GM18867 (cell line): ENCODE results near the gene RGCC.
"Not testable (repeated sequence)": the region's sequence is repeated elsewhere in the genome, so short reads cannot be mapped to it uniquely, and the experiment has no call there.

Experiments
- ATAC-seq: cut with Tn5 transposase; IDR thresholded peaks from one replicate; pipeline ENCODE4 v1.9.1; 2021; ENCODE audit warnings: mild to moderate bottlenecking, moderate library complexity; ENCODE audit not compliant: unreplicated experiment

The RGCC gene

DNA sequence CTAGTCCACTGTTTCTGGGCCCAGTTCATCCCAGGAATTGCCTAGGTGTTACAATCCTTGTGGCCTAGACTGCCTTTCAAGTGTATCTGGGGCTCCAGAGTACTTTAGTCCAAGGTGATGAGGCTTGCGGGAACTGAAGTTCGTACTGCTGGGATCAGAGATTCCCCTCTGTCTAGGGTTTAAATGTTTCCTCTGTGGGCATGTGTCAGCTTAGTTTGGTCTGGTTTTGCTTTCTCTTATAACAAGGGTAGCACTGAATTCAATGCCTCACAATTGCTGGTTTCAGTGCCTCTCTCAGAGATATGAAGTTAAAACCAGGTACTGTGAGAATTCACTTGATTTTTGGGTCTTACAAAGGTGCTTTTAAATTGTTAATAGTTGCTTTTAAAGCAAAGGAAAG is 30.8 kb downstream of the RGCC start:
- no peak for ATAC-seq

DNA sequence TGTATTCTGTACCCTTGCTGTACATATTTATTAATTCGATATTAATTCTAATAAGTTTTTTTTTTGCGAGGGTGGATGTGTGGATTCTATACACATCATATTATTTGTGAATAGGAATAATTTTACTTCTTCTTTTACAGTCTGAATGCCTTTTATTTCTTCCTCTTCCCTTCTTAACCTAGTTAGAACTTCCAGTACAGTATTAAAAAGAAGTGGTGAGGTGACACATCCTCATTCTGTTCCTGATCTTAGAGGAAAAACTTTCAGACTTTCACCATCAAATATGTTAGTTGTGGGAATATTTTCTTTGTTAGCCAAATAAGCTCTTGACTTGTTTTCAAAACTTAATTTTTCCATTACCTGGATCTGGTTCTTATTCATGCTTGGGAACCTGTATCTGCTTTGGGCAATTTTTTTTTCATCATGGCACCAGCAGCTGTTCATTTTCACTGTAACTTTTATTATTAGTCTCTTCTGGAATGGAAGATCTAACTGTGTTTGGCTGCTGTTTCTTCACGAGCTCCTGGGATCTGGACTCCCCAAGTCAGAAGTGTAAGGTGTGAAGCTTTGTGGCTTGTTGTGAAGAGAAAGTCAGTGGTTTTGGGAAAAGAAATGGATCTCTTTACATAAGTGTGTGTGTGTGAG is 33.1 kb downstream of the RGCC start:
- no peak for ATAC-seq

DNA sequence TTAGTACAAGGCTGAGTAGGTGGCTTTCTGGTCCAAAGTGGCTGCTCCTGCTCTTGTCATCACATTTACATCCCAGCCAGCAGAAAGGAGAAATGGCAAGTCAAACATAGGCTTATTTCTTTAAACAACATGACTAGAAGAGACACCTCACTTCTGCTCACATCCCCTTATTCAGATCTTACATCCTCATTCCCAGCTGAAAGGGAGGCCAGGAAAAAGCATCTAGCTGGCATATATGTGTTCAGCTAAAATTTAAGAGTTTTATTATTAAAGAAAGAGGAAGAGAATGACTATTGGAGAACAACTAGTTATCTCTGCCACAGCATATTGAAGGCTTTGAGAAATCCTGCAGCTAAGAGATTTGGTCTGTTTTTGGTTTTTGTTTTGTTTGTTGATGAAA is 34.1 kb downstream of the RGCC start:
- no peak for ATAC-seq

DNA sequence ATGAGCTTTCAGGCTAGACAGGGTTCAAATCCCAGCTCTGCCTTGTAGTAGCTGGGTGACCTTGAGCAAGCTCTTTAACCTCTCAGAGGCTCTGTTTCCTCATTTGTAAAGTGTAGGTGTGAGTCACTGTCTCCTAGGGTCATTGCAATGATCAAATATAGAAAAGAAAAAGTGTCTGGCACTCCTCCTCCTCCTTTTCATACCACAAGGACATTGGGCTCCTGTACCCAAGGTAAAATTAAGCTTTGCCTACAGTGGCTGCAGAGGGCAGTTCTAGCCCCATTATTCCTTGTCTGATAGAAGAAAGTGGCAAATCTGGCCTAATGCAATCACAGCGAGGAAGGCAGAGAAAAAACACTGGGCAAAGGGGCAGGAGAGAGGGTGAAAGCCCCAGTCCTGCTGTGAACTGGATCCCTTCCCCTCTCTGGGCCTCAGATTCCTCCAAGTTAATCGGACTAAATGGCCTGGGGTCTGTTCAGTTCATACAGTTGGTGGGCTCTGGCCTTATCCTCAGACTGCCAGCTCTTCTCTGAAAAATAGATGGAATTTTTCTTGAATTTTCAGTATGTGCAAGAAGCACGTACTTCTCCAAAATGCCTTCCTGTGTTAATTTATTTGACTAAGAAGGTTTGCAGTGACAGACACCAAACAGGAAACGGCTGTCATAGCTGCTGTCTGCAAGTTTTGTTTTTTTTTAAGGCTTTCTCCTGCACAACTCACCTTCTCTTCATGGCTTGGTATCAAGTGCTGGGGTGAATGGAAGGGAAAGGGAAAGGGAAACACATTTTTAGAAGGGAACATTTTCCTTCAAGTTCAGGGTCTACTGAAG is 35.3 kb downstream of the RGCC start:
- peak; percentile 73 for ATAC-seq

DNA sequence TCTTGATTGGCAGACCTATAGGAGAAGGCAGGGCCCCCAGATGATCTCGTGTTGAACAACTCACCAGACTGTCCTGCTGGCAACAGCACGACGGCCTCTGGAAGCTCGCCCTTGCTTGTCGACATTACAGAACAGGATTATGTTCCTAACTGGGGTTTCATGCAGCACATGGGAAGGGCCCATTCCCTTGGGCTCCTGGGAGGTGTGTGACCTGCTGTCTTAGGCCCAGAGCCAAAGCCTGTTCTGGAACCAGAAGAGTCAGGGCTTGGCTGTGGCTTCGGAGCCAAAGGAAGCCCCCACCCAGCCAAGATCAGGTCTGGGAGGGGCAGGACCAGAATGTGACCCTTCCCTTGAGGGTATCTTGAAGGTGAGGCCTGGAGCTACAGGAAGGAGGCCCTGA is 36.9 kb downstream of the RGCC start:
- no peak for ATAC-seq

DNA sequence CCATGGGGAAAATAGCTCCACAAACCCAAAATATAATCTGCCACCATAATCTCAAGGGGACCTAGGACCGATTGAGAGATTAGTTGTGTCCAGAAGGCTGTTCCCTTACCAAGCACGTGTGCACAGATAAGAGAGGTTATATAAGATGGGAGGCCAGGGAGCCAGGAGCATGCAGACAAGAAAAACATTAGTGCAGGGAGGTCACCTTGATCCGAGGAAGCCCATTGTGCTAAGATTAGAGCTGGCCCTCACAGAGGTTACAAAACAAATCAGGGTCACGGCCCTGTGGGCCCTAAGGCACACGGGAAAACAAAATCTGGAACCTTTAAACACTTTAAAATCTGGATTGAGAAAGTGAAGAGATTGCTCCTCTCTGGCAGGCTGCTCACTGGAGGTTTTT is 37.7 kb downstream of the RGCC start:
- ATAC-seq, result no peak

DNA sequence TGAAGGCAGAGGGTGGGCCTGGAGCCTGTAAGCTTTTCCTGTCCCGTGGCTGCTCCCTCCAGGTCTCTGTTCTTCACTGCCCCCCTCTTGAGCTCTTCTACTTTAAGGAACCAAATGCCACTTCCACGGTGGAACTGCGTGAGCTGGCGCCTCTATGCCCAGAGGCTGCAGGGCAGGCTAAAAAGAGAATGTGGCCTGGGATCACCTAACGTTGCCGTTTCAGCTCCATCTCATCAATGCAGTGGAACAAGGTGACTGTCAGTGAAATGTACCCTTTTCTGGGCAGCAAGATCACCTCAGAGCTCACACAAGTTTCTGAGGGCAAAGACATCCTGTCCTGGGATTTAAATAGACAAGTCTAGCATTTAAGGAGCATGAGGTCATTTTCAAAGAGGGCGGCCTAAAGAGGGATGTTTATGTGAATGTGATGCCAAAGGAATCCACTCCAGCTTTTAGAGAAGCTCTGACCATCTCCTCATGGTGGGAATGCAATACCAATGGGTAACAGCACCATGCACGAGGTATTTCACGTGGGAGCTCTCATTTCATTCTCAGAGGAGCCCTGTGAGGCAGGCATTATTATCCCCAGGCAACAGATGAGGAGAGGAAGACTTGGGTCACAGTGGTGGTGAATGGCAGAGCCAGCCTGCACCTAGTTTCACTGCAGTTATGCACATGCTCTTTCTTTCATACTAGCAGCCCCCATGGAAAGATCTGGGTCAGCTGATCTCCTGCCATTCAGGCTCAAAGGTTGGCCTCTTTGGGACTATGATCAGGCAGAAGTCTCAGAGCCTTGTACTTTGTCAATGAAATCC is 39.3 kb downstream of the RGCC start:
- no peak for ATAC-seq

DNA sequence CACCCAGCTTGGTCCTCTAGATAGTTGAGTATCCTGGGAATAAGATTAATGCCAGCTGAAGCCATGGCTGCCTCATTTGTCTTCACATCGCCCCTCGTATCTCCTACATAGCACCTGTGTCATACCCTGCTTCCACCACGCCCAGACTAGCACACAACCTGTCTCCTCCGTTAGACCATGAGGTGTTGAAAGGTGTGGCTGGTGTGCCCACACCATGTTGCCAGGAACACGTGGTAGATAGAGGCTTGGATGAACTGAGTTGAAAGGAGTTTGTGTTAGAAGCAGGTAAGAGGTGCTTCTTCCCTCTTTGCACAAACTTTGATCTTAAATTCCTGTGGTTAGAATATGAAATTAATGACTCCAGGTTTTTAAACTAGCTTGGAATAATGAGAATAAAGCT is 40.1 kb downstream of the RGCC start:
- no peak for ATAC-seq

DNA sequence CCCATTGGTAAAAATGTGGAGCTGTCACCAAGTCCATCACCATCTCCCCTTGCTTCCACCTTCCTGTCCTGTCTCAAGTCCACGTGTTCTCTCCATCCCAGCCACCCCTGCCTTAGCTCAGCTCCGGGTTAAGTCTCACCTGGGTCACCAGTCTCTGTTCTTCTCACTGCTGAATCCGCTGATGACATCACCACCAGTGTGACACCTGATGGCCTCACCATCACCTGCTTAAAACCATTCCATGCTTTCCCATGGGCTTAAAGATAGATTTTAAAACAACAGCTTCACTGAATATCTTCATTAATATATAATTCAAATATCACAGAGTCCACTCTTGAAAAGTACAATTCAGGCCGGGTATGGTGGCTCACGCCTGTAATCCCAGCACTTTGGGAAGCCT is 42.1 kb downstream of the RGCC start:
- ATAC-seq, result no peak

DNA sequence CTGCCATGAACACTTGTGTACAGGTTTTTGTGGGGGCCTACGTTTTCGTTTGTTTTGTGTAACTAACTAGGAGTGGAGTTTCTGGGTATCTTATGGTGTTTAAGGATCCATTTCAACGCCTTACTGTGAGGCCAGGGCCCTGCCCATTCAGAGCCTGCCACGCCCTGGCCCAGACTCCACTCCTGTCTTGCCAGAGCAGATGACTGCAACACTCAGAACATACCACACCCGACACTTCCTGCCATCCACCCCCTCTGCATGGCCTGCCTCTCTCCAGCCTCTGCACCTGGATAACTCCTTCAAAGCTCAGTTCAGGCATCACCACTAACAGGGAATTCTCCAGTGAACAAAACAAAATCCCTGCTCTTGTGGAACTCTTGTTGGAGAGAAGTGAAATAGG is 43.2 kb downstream of the RGCC start:
- peak; percentile 51 for ATAC-seq

DNA sequence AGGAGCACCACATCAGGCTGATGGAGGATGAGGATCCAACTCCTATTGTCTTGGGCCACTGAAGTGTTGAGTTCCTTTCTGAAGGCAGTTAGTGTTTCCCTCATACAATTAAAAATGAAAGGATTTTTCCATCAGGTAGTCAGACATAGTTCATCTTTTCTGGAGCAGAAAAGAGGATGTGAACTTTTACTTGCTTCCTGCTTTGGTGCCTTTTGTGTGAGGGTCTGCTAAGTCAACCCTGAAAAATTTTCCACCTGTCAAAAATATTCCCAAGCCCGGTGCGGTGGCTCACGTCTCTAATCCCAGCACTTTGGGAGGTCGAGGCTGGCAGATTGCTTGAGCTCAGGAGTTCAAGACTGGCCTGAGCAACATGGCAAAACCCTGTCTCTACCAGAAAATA is 43.9 kb downstream of the RGCC start:
- ATAC-seq, result no peak

DNA sequence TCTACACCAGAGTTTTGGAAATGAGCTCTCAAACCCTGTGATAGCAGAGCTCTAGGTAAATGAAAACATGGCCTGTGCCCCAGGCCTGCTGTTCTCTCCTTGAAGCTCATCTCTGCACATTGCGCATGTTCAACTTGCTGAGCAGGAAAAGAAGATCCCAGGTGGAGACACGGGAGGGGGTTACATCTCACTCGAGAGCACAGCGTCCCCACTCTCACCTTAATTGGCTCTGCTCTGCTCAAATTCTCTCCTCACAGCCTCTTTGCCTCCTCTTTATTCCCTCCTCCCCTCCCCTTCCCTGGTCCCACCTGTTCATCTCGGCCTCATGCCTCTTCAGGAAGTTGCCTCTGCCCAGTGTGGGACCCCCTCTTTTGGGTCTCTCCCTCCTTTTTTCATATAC is 44.7 kb downstream of the RGCC start:
- ATAC-seq, result no peak

DNA sequence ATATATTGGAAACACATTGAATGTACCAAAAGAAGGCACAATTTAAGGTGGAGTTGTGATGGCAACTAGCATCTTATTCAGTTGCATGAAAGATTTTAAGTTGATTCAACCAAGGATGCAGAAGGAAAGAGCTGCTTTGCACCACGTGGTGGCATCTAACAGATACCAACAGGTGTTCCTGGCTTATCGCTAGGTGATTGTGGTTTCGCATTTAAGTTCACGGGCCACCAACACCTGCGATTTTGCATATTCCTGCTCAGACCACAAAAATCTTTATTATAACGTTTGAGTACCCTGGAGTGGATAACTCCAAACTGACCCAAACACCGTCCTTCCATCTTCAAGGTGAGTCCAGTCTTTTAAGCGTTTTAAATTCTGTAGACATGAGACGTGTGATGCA is 45.3 kb downstream of the RGCC start:
- peak; percentile 83 for ATAC-seq

DNA sequence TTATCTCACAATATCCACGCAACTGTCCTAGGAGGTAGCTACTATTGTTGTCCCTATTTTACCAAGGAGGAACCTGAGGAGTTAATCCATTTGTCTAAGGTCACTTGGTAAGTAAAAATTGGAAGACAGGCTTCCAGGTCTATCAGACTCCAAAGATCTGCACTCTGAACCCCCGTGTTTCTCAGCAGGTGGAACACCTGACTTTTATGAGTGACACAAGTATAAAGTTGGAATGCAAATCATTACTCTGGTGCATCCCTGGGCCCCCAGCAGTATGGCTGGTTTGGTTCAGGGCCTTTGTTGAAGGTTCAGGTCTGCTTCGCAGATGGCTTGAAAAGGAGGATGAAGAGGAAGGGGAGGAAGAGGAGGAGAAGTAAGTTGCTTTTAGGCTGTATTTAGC is 46.0 kb downstream of the RGCC start:
- ATAC-seq, result no peak

DNA sequence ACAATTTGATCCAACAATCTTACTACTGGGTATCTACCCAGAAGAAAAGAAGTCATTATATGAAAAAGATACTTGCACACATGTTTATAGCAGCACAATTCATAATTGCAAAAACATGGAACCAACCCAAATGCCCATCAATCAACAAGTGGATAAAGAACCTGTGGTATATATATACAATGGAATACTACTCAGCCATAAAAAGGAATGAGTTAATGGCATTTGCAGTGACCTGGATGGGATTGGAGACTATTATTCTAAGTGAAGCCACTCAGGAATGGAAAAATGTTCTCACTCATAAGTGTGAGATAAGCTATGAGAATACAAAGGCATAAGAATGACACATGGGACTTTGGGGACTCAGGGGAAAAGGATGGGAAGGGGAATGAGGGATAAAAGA is 47.3 kb downstream of the RGCC start:
- ATAC-seq, result not testable (repeated sequence)

DNA sequence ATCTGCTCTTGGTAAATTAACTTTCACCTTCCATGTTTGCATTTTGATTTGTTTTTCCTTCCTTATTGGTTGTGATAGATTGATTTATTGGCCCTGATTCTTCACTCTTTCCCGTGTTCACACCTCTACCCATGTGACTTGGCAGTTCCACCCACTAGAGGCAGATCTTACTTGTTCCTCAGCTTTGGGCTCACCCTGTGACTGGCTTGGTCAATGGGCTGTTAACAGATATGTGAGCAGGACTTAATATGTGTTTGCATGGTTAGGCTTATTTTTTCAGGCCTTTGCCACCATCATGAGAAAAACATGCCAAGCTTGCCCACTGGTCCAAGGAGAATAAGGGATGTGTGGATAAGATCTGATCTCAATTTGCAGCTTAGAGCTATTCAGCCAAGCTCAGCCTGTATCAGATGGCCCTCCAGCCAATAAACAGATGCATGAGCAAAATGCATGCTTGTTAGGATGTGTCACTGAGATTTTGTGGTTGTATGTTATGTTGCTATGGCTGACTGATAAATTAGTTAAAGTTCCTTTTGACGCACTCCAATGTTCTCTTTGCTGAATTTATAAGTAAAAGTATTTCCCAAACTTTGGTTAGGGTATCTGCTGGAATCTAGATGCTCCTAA is 48.0 kb downstream of the RGCC start:
- no peak for ATAC-seq

DNA sequence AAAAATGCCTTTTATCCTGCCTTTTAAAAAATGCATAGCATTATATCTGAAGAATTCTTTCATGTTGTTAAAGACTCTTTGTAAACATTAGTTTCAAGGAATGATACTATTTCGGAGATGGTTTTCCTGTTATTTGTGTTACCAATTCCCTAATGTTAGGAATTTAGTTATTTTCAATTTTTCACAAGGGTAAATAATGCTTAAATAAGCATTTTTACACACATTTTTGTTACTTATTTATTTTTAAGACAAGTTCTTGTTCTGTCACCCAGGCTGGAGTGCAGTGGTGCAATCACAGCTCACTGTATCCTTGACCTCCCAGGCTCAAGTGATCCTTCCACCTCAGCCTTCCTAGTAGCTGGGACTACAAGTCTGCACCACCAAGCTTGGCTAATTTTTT is 49.0 kb downstream of the RGCC start:
- no peak for ATAC-seq

DNA sequence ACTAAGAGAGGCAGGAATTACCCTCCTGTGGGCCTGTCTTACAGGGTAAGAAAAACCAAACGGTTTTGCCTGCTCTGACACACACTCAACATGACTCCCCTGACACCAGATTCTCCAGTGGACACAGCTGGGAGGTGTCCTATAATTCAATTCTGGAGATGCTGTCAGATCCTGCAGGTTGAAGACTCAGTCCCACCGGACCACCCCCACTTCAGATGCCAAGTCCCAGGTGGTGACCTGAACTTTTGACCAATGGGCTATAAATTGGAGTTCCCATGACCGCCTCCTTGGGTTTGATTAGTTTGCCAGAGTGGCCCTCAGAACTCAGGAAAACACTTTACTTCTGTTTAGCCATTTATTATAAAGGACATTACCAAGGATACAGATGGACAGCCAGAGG is 52.6 kb downstream of the RGCC start:
- no peak for ATAC-seq

DNA sequence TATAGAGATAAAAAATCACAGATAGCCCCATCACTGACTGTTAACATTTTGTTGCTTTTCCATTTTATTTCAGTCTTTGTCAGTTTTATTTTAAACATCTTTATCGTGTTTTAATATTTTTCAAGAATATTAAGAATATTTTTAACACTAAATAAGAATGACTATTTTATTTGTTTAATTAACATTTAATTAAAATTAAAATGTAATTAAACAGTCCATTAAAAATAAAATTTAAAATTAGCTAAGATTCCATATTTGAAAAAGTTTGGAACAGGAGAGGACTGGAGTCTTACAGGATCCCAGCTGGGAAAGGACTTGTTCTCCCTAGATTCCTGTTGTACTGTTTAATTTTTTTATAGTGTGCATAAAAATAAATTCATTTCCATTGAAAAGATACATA is 54.5 kb downstream of the RGCC start:
- no peak for ATAC-seq

DNA sequence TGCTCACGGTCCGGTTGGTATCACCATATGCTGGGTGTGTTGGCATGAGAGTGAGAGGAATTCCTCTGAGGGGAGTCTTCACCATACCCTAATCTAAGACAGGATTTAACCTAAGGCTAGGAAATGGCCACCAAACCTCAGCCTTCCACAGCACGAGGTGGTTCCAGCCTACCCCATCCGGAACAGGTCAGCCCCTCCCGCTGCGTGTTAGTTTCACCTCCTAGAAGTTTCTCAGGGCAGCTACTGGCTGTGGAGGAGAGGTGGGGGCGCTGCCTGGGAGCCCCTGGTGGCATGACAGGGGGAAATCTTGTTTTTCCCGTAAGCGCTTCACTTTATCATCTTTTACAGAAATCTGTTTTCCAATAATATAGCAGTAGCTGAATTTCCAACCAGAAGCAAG is 55.1 kb downstream of the RGCC start:
- no peak for ATAC-seq

DNA sequence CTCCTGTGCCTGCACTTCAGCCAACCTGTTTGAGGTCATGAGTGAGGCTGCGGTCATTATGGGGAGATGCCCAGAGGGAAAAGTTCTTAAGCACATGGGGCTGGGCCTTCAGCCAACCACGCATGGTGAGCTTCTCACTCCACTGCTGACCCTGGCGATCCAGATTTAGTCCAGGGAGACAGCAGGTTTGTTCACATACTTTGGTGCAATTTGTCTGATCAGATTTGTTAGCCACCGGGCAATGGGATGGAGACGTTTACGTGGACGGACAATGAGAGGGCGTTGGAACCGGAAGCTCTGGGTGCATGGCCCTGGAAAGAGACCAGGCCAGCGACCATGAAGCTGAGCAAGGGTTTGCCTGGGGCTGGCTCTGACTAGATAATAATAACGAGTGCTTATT is 56.2 kb downstream of the RGCC start:
- no peak for ATAC-seq
